GM08714 (cell line): Measurements from ENCODE around the gene HCLS1.
A peak's percentile ranks its signal among the peaks of the same experiment; 100 is the strongest.

ENCODE experiments used
- H3K4me3 ChIP-seq: fragments of 200-500 bp; sonication (Bioruptor generic); 2 replicates; pipeline ENCODE4 v1.5.1; 2014; ENCODE audit warnings: mild to moderate bottlenecking, low read length, inconsistent platforms
- ZNF274 ChIP-seq: IDR thresholded peaks from 2 replicates; pipeline ENCODE4 v1.6.1; 2012; ENCODE audit warnings: mild to moderate bottlenecking, low read depth, low read length

Gene HCLS1

GRCh38 chr3:121667333-121667732 lies 6.6 kb upstream of the HCLS1 start:
- no peak for TF ChIP-seq ZNF274

GRCh38 chr3:121665488-121665887 lies 4.8 kb upstream of the HCLS1 start:
- TF ChIP-seq ZNF274 = no peak
- no peak overlapping the region for H3K4me3 ChIP-seq

More at GRCh38 chr3:121667333-121667732, 6.6 kb upstream of the HCLS1 start:
- no peak overlapping the region for H3K4me3 ChIP-seq

GRCh38 chr3:121663171-121663847 lies 2.6 kb upstream of the HCLS1 start:
- no peak overlapping the region for H3K4me3 ChIP-seq
- TF ChIP-seq ZNF274 = no peak

- H3K4me3 ChIP-seq = no peak overlapping the region
- TF ChIP-seq ZNF274 = no peak
Measured at GRCh38 chr3:121662742-121663141, 2.0 kb upstream of the HCLS1 start.

GRCh38 chr3:121661376-121661775 lies 673 bp upstream of the HCLS1 start:
- no peak for TF ChIP-seq ZNF274
- no peak overlapping the region for H3K4me3 ChIP-seq

GRCh38 chr3:121659586-121659985 lies 1.1 kb downstream of the HCLS1 start:
- TF ChIP-seq ZNF274 = no peak
- peak overlapping the region; percentile 94 for H3K4me3 ChIP-seq

- H3K4me3 ChIP-seq = peak overlapping the region; percentile 94; the same call in 1 of the 2 replicates
- TF ChIP-seq ZNF274 = no peak
Measured at GRCh38 chr3:121658716-121659435, 1.8 kb downstream of the HCLS1 start.

- H3K4me3 ChIP-seq = no peak overlapping the region; the same call in 1 of the 2 replicates
- TF ChIP-seq ZNF274 = no peak
Measured at GRCh38 chr3:121654493-121655385, 6.0 kb downstream of the HCLS1 start.

- H3K4me3 ChIP-seq = no peak overlapping the region
- no peak for TF ChIP-seq ZNF274
Measured at GRCh38 chr3:121651684-121652083, 9.0 kb downstream of the HCLS1 start.

- H3K4me3 ChIP-seq = no peak overlapping the region
- no peak for TF ChIP-seq ZNF274
Measured at GRCh38 chr3:121649645-121650044, 11.1 kb downstream of the HCLS1 start.

- TF ChIP-seq ZNF274 = no peak
- H3K4me3 ChIP-seq = no peak overlapping the region
Measured at GRCh38 chr3:121648219-121648958, 12.3 kb downstream of the HCLS1 start.

GRCh38 chr3:121645054-121645453 lies 15.6 kb downstream of the HCLS1 start:
- no peak overlapping the region for H3K4me3 ChIP-seq
- TF ChIP-seq ZNF274 = no peak

GRCh38 chr3:121642601-121643314 lies 17.9 kb downstream of the HCLS1 start:
- no peak overlapping the region for H3K4me3 ChIP-seq
- no peak for TF ChIP-seq ZNF274

- H3K4me3 ChIP-seq = no peak overlapping the region
- no peak for TF ChIP-seq ZNF274
Measured at GRCh38 chr3:121641127-121641526, 19.6 kb downstream of the HCLS1 start.
